Brain microvascular endothelial cell (primary cell): ENCODE measurements around the gene UROC1.

ENCODE experiments used
- DNase-seq: peaks from one replicate; pipeline ENCODE4 v3.0.0-alpha.2; 2020
- H3K27ac ChIP-seq: fragments of 250-450 bp; sonication (Bioruptor Pico); 2 replicates; pipeline ENCODE4 v1.5.1; 2020; ENCODE audit warnings: mild to moderate bottlenecking, moderate library complexity
- H3K27me3 ChIP-seq: fragments of 250-450 bp; sonication (Bioruptor Pico); replicated peaks from 2 replicates; pipeline ENCODE4 v1.5.1; 2020; ENCODE audit warnings: mild to moderate bottlenecking
- H3K36me3 ChIP-seq: fragments of 250-450 bp; sonication (Bioruptor Pico); replicated peaks from 2 replicates; pipeline ENCODE4 v1.5.1; 2020; ENCODE audit warnings: mild to moderate bottlenecking
- H3K4me3 ChIP-seq: 2 replicates; pipeline ENCODE4 v1.5.1; 2011; ENCODE audit warnings: low read depth, mild to moderate bottlenecking, control low read depth, low read length, moderate library complexity
- CTCF ChIP-seq: IDR thresholded peaks from 2 replicates; pipeline ENCODE4 v1.5.1; 2011; ENCODE audit warnings: low read depth, mild to moderate bottlenecking, moderate library complexity, low read length, control low read depth, inconsistent platforms; ENCODE audit errors: missing control alignments
- in situ Hi-C: cut with HindIII; loops from 2 replicates; pipeline ENCODE4 v1.10.0; 2017; ENCODE audit warnings: low sequenced_read_pairs, low pct_ligation_motif_present

UROC1 gene

GRCh38 chr3:126441256-126441880 lies 76.2 kb downstream of the UROC1 start:
- no peaks in the 10 kb centered on the region for H3K36me3 ChIP-seq
- in situ Hi-C loops, result no loop called here
- H3K4me3 ChIP-seq, result no peak overlapping the region
- TF ChIP-seq CTCF, result no peak
- no peak overlapping the region for H3K27ac ChIP-seq
- no peak for DNase-seq
- H3K27me3 ChIP-seq, result no peaks in the 10 kb centered on the region

- Histone ChIP-seq H3K36me3 (no peaks in the 10 kb centered on the region), H3K27ac (no peak overlapping the region), H3K4me3 (no peak overlapping the region), H3K27me3 (no peaks in the 10 kb centered on the region)
- no peak for DNase-seq
- in situ Hi-C loops, result no loop called here
- TF ChIP-seq CTCF, result no peak
Observed at GRCh38 chr3:126440709-126440995, 76.9 kb downstream of the UROC1 start.

GRCh38 chr3:126439968-126440708 lies 77.4 kb downstream of the UROC1 start:
- H3K27me3 ChIP-seq, result no peaks in the 10 kb centered on the region
- TF ChIP-seq CTCF, result no peak
- no peak for DNase-seq
- in situ Hi-C loops, result no loop called here
- no peak overlapping the region for H3K4me3 ChIP-seq
- H3K27ac ChIP-seq, result no peak overlapping the region
- H3K36me3 ChIP-seq, result no peaks in the 10 kb centered on the region

GRCh38 chr3:126439346-126439967 lies 78.1 kb downstream of the UROC1 start:
- no peak for DNase-seq
- no peak for TF ChIP-seq CTCF
- in situ Hi-C loops, result no loop called here
- H3K36me3 ChIP-seq, result no peaks in the 10 kb centered on the region
- H3K4me3 ChIP-seq, result no peak overlapping the region
- no peaks in the 10 kb centered on the region for H3K27me3 ChIP-seq
- H3K27ac ChIP-seq, result no peak overlapping the region

- no peak for DNase-seq
- Histone ChIP-seq H3K27me3 (no peaks in the 10 kb centered on the region), H3K36me3 (no peaks in the 10 kb centered on the region), H3K27ac (no peak overlapping the region), H3K4me3 (no peak overlapping the region)
- in situ Hi-C loops, result no loop called here
- TF ChIP-seq CTCF, result no peak
Observed at GRCh38 chr3:126438746-126439145, 78.8 kb downstream of the UROC1 start.

GRCh38 chr3:126438186-126438585 lies 79.4 kb downstream of the UROC1 start:
- in situ Hi-C loops, result no loop called here
- Histone ChIP-seq H3K4me3 (no peak overlapping the region), H3K36me3 (no peaks in the 10 kb centered on the region), H3K27ac (no peak overlapping the region), H3K27me3 (no peaks in the 10 kb centered on the region)
- no peak for TF ChIP-seq CTCF
- no peak for DNase-seq
